ENCODE data around the gene ATP6V1A. TPM values are rescaled to one million over a fixed set of nuclear protein-coding genes. Genes with fewer than 3 reads are reported as not detected.

ATP6V1A gene
- total and polyA plus RNA-seq, 2 donors (not counting 1 experiment from before 2014, with no cell fraction given), result 7.6 to 44.3 TPM

DNA sequence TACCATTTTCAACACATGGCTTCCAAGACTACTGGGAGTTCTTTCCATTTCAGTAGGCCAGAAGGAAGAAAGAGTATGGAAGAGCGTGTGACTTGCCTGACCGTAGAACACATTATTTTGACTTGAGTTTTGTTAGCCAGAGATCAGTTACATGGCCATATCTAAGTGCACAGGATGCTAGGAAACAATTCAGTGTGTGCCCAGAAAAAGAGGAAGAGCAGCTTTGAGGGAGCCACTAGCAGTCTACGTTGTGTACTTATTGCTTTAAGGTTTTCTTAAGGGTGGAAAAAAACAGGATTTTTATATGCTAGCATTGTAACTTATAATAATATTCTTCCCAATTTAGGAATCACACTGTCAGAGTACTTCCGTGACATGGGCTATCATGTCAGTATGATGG is 47.7 kb downstream of the ATP6V1A start:
- Mint-ChIP-seq H3K4me1 (no peaks in the 10 kb centered on the region), H3K4me3 (no peak overlapping the region), H3K9me3 (ENCODE audit: insufficient read depth) (no peaks in the 10 kb centered on the region), H3K27ac (no peak overlapping the region), H3K27me3 (no peaks in the 10 kb centered on the region)
- ChIA-PET POLR2A (no interaction called here), CTCF (interaction anchor here (0.9 to 2.0 kb wide), 4 partner anchors 18 to 49 kb away, joined by 3 to 7 read pairs (median 3); partner anchors contain the start of genes ATP6V1A and NAA50)
- TF ChIP-seq EZH2 (IDR thresholded peaks at IDR 0.05; ENCODE audit: borderline replicate concordance, insufficient read depth, low read depth, low read length, poor library complexity, severe bottlenecking), result no peak
- TF ChIP-seq, protein P1, sequence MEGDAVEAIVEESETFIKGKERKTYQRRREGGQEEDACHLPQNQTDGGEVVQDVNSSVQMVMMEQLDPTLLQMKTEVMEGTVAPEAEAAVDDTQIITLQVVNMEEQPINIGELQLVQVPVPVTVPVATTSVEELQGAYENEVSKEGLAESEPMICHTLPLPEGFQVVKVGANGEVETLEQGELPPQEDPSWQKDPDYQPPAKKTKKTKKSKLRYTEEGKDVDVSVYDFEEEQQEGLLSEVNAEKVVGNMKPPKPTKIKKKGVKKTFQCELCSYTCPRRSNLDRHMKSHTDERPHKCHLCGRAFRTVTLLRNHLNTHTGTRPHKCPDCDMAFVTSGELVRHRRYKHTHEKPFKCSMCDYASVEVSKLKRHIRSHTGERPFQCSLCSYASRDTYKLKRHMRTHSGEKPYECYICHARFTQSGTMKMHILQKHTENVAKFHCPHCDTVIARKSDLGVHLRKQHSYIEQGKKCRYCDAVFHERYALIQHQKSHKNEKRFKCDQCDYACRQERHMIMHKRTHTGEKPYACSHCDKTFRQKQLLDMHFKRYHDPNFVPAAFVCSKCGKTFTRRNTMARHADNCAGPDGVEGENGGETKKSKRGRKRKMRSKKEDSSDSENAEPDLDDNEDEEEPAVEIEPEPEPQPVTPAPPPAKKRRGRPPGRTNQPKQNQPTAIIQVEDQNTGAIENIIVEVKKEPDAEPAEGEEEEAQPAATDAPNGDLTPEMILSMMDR (IDR thresholded peaks at IDR 0.05), result no peak
- Histone ChIP-seq H3K27ac (ENCODE audit: low read length in 2 of 2) (no peak overlapping the region), H3K9me3 (ENCODE audit: control extremely low read depth in 1 of 3, control insufficient read depth in 2 of 3, insufficient read depth in 1 of 3, low read length in 2 of 3) (no peaks in the 10 kb centered on the region), H3K36me3 (replicated peaks in 1 of 2; ENCODE audit: control extremely low read depth in 1 of 2, control insufficient read depth in 1 of 2, extremely low read depth in 1 of 2, insufficient read depth in 2 of 2, low read length in 1 of 2) (peaks cover 0 to 30% of the 10 kb centered on the region in 2 experiments), H3K4me1 (ENCODE audit: control insufficient read depth in 2 of 2, insufficient read depth in 2 of 2, low read length in 2 of 2) (no peaks in the 10 kb centered on the region), H3K4me3 (ENCODE audit: control extremely low read depth in 1 of 5, extremely low read depth in 1 of 5, insufficient read depth in 1 of 5, low read depth in 2 of 5, low read length in 4 of 5) (no peak overlapping the region), H4K20me1 (ENCODE audit: control insufficient read depth, insufficient read depth, low read length, poor library complexity, severe bottlenecking) (no peaks in the 10 kb centered on the region), H3K9ac (ENCODE audit: low read length) (no peak overlapping the region), H2AFZ (ENCODE audit: insufficient read depth, low read depth, low read length, poor library complexity, severe bottlenecking) (no peak overlapping the region), H3K27me3 (replicated peaks in 1 of 4; ENCODE audit: control extremely low read depth in 1 of 4, control insufficient read depth in 3 of 4, insufficient read depth in 4 of 4, low read length in 3 of 4) (no peaks in the 10 kb centered on the region), H3K4me2 (replicated peaks; ENCODE audit: low read depth, low read length, poor library complexity, severe bottlenecking) (no peak overlapping the region), H3K79me2 (ENCODE audit: control insufficient read depth, insufficient read depth, low read length) (no peaks in the 10 kb centered on the region)
- DNase-seq (no peak), ATAC-seq (ENCODE audit: low read depth) (no peak)
- 82% methylated on average over 3 of the region's 4 CpGs for WGBS (ENCODE audit: insufficient coverage)
- intact Hi-C loops (cut with micrococcal nuclease), result no loop called here

DNA sequence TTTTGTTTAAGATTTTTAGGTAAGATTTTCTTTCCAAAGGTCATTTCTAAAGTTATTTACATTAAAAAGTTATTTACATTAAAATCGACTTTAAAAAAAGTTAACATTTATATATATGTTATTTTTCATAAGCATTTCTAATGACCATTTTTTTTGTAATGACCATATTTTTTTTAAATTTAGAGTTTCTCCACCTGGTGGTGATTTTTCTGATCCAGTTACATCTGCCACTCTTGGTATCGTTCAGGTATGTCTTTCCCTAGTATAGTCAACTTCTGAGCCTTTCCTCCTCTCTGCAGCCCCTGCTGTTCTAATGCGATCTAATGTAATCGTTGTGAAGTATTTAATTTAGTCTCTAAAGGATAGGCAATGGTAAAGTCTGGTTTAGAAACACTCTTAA is 48.9 kb downstream of the ATP6V1A start:
- CTCF ChIA-PET, result interaction anchor here (0.5 to 2.0 kb wide), 3 partner anchors 51 to 59 kb away, joined by 3 to 7 read pairs (median 4); no protein-coding TSS in a partner anchor
- Histone ChIP-seq H4K20me1 (ENCODE audit: control insufficient read depth, insufficient read depth, low read length, poor library complexity, severe bottlenecking) (no peaks in the 10 kb centered on the region), H3K36me3 (replicated peaks in 1 of 2; ENCODE audit: control extremely low read depth in 1 of 2, control insufficient read depth in 1 of 2, extremely low read depth in 1 of 2, insufficient read depth in 2 of 2, low read length in 1 of 2) (peaks cover 0 to 27% of the 10 kb centered on the region in 2 experiments), H3K4me3 (ENCODE audit: control extremely low read depth in 1 of 5, extremely low read depth in 1 of 5, insufficient read depth in 1 of 5, low read depth in 2 of 5, low read length in 4 of 5) (no peak overlapping the region), H3K27me3 (replicated peaks in 1 of 4; ENCODE audit: control extremely low read depth in 1 of 4, control insufficient read depth in 3 of 4, insufficient read depth in 4 of 4, low read length in 3 of 4) (no peaks in the 10 kb centered on the region), H3K4me1 (ENCODE audit: control insufficient read depth in 2 of 2, insufficient read depth in 2 of 2, low read length in 2 of 2) (no peaks in the 10 kb centered on the region), H2AFZ (ENCODE audit: insufficient read depth, low read depth, low read length, poor library complexity, severe bottlenecking) (no peak overlapping the region), H3K9me3 (ENCODE audit: control extremely low read depth in 1 of 3, control insufficient read depth in 2 of 3, insufficient read depth in 1 of 3, low read length in 2 of 3) (no peaks in the 10 kb centered on the region), H3K79me2 (ENCODE audit: control insufficient read depth, insufficient read depth, low read length) (no peaks in the 10 kb centered on the region), H3K4me2 (replicated peaks; ENCODE audit: low read depth, low read length, poor library complexity, severe bottlenecking) (no peak overlapping the region), H3K9ac (ENCODE audit: low read length) (no peak overlapping the region), H3K27ac (ENCODE audit: low read length in 2 of 2) (no peak overlapping the region)
- POLR2A ChIA-PET, result no interaction called here
- H3K4me3 Mint-ChIP-seq, result no peak overlapping the region
- H3K27ac Mint-ChIP-seq, result no peak overlapping the region
- no CpG with 5 or more reads among the region's 4 CpGs for whole genome bisulfite sequencing (ENCODE audit: insufficient coverage)
- H3K9me3 Mint-ChIP-seq (ENCODE audit: insufficient read depth), result no peaks in the 10 kb centered on the region
- intact Hi-C loops (cut with micrococcal nuclease), result no loop called here
- no peaks in the 10 kb centered on the region for H3K27me3 Mint-ChIP-seq
- ATAC-seq (ENCODE audit: low read depth) (no peak), DNase-seq (no peak)
- H3K4me1 Mint-ChIP-seq, result peaks cover 2% of the 10 kb centered on the region
- TF ChIP-seq, protein P1 (IDR thresholded peaks at IDR 0.05), result no peak
- no peak for TF ChIP-seq EZH2 (IDR thresholded peaks at IDR 0.05; ENCODE audit: borderline replicate concordance, insufficient read depth, low read depth, low read length, poor library complexity, severe bottlenecking)
